Fibroblast of pulmonary artery (primary cell): Measurements from ENCODE around the gene CNOT3.

Experiments
- DNase-seq: peaks from one replicate; pipeline ENCODE4 v3.0.0-alpha.2; 2010; ENCODE audit warnings: low read depth
- H3K4me3 ChIP-seq: replicated peaks from 2 replicates; pipeline ENCODE4 v1.5.1; 2011; ENCODE audit warnings: low read depth, mild to moderate bottlenecking, control low read depth, low read length, moderate library complexity
- TF ChIP-seq, protein P1 (sequence below): IDR thresholded peaks from 2 replicates; pipeline ENCODE4 v1.5.1; 2011; ENCODE audit warnings: mild to moderate bottlenecking, control low read depth, low read length, inconsistent platforms; ENCODE audit errors: missing control alignments

Gene CNOT3

DNA sequence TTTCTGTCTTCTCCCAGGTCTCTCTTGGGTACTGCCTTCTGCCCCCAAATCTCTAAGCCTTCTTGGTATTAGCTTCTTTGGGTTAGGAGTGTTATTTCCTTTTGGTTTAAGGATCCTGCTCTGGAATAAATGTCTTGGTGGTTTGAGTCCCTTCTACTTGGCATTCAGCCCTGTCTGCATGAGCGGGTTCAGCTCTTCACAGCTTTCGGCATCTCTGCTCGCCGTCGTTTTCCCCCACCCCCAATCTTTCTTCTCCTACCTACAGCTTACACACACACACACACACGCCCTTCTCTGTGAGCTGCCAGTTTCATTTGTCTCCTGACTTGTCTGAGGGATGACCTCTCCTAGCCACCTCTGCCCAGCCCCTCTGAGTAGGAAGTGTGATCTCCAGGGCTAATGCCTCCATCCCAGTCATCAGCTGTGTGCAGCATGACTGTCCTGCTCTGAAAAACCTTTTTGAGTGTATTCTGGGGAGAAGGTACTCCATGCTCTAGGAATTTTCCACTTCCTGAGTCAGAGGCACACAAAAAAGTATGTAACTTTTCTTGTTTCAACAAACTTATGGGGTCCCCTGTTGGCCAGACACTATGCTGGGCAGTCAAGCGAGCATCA is 4.7 kb downstream of the CNOT3 start:
- no peak overlapping the region for H3K4me3 ChIP-seq
- no peak for DNase-seq
- TF ChIP-seq, protein P1, sequence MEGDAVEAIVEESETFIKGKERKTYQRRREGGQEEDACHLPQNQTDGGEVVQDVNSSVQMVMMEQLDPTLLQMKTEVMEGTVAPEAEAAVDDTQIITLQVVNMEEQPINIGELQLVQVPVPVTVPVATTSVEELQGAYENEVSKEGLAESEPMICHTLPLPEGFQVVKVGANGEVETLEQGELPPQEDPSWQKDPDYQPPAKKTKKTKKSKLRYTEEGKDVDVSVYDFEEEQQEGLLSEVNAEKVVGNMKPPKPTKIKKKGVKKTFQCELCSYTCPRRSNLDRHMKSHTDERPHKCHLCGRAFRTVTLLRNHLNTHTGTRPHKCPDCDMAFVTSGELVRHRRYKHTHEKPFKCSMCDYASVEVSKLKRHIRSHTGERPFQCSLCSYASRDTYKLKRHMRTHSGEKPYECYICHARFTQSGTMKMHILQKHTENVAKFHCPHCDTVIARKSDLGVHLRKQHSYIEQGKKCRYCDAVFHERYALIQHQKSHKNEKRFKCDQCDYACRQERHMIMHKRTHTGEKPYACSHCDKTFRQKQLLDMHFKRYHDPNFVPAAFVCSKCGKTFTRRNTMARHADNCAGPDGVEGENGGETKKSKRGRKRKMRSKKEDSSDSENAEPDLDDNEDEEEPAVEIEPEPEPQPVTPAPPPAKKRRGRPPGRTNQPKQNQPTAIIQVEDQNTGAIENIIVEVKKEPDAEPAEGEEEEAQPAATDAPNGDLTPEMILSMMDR, result no peak

DNA sequence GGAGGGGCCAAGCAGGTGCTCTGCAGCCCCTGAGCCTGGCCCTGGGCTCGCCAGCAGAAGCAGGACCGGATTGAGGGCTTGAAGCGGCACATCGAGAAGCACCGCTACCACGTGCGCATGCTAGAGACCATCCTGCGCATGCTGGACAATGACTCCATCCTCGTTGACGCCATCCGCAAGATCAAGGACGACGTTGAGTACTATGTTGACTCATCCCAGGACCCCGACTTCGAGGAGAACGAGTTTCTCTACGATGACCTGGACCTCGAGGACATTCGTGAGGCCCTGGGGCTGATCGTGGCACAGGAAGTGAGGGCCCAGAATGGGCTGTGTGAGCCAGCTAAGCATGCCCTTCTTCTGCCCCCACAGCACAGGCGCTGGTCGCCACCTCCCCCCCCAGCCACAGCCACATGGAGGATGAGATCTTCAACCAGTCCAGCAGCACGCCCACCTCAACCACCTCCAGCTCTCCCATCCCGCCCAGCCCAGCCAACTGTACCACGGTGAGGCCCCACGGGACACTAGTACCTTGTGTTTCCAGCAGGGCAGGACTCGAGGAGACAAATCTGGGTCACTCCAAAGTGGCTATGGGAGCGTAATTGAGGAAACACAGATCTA is 8.1 kb downstream of the CNOT3 start:
- no peak for DNase-seq

DNA sequence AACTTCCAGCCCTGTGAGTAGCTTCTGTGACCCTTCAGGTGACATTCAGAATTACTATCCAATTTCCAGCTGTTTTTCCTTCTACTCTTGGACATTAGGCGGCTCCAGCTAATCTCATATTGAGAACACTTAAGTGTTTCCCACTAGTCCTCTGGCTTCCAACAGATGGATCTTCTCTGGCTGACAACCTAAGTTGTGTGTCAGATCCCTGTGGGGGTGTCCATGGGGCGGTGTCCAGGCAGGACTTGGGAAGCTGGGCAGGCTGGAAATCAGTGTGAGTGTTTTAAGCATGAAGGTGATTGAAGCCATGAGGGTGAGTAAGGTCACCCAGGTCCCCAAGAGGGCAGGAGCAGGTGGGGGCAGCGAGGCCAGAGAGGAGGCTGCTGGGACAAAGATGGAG is 10.1 kb downstream of the CNOT3 start:
- no peak overlapping the region for H3K4me3 ChIP-seq
- TF ChIP-seq, protein P1, result no peak
- DNase-seq, result peak; percentile 41

More for the DNA sequence above, 8.1 kb downstream of the CNOT3 start:
- no peak overlapping the region for H3K4me3 ChIP-seq
- TF ChIP-seq, protein P1, result no peak

DNA sequence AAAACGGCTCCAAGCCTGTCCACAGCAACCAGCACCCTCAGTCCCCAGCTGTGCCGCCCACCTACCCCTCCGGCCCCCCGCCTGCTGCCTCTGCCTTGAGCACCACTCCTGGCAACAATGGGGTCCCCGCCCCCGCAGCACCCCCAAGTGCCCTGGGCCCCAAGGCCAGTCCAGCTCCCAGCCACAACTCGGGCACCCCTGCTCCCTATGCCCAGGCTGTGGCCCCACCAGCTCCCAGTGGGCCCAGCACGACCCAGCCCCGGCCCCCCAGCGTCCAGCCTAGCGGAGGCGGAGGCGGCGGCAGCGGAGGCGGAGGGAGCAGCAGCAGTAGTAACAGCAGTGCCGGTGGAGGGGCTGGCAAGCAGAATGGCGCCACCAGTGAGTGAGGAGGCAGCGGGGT is 10.6 kb downstream of the CNOT3 start:
- DNase-seq, result no peak
- TF ChIP-seq, protein P1, result no peak
- H3K4me3 ChIP-seq, result no peak overlapping the region

DNA sequence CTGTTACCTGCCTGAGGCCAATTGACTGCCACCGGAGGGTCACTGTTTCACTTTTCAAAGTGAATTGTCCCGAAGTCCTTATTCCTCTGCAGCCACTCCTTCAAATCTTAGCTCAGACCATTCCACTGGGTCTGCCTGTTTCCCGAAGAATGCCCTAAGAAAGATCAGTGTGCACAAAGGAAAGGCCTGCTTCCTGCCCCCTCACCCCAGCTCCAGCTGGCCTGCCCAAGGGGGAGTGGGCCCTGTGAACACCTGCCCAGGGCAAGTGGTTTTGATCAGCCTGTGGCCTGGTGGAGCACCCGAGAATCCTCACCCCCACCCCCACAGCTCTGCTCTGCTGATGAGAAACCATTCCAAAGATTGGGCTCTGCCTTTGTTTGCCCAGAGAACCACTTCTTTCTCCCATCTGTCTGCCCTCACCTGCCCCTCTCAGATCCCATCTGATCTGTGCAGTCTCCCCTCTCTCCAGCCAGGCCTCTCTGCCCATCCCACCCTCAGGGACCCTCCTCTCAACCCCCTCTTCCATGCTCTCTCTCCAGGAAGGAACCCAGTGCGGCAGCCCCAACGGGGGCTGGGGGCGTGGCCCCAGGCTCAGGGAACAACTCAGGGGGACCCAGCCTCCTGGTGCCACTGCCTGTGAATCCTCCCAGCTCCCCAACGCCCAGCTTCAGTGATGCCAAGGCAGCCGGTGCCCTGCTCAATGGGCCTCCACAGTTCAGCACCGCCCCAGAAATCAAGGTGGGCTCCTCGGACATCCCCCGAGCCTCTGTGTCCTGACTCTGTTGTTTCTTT is 11.7 kb downstream of the CNOT3 start:
- H3K4me3 ChIP-seq, result no peak overlapping the region
- TF ChIP-seq, protein P1, result no peak
- DNase-seq, result no peak

DNA sequence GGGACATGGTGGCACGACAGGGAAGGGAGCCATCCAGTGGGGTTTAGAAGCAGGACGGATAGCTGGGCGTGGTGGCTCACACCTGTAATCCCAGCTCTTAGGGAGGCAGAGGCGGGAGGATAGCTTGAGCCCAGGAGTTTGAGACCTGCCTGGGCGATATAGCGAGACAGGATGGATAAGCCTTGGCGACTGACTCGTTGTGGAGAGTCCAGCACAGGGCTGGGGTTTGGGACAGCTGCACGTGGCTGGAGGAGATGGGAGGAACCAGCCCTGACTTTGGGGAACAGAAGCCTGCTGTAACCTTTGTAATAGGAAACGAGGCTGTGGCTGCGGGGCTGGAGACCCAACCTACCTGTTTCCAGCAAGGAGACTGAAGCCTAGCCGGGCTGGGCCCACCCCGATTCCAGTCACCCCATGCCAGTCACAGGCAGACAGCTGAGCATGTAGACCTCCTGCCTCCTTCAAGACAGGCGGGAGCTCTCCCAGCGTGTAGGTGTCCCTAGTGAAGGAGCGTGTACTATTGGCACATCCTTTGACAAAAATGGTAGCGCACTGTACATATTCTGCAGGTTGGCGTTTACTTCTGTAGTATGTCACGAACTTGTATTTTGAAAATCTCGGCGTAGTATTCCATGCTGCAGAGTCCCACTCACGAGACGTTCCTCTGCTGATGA is 13.9 kb downstream of the CNOT3 start:
- no peak for DNase-seq
- TF ChIP-seq, protein P1, result no peak
- H3K4me3 ChIP-seq, result no peak overlapping the region
